Measurements from ENCODE around the gene FHOD3. TPM values are rescaled to one million over a fixed set of nuclear protein-coding genes. Genes with fewer than 3 reads are reported as not detected.
"Not testable (repeated sequence)": the region's sequence is repeated elsewhere in the genome, so short reads cannot be mapped to it uniquely, and the experiment has no call there.

FHOD3 gene
- total and polyA plus RNA-seq, 3 experiments from 2014 or later: not detected

GRCh38 chr18:36812678-36813077, 515.2 kb downstream of the FHOD3 start:
- CTCF ChIA-PET: interaction anchor here (2.8 to 4.1 kb wide), 2 partner anchors 8 to 16 kb away, joined by 6 to 17 read pairs; partner anchors contain the start of genes KIAA1328 and TPGS2
- Mint-ChIP-seq H3K4me3 (no peak overlapping the region), H3K4me1 (peaks cover 18 to 30% (median 30%) of the 10 kb centered on the region in 3 donors), H3K27me3 (no peaks in the 10 kb centered on the region), H3K9me3 (no peaks in the 10 kb centered on the region), H3K27ac (peak overlapping the region in 2 of 8 donors; percentile 55 to 61), H3K36me3 (peaks cover 0 to 70% (median 5%) of the 10 kb centered on the region in 3 donors)
- Histone ChIP-seq H3K4me1 (ENCODE audit: insufficient read depth, low read length) (peaks cover 5% of the 10 kb centered on the region), H3K27ac (ENCODE audit: low read depth, low read length) (no peak overlapping the region), H3K4me3 (ENCODE audit: low read length) (no peak overlapping the region), H3K36me3 (ENCODE audit: insufficient read depth, low read length) (peaks cover 15% of the 10 kb centered on the region), H3K27me3 (ENCODE audit: insufficient read depth, low read length, poor library complexity, severe bottlenecking) (no peaks in the 10 kb centered on the region), H3K9me3 (ENCODE audit: low read length) (no peaks in the 10 kb centered on the region)
- no peak for DNase-seq
- POLR2A ChIA-PET: no interaction called here

GRCh38 chr18:36813101-36813775, 515.7 kb downstream of the FHOD3 start:
- Mint-ChIP-seq H3K36me3 (peaks cover 0 to 70% (median 9%) of the 10 kb centered on the region in 3 donors), H3K27me3 (no peaks in the 10 kb centered on the region), H3K27ac (peak overlapping the region in 4 of 8 donors; percentile 51 to 78 (median 59)), H3K4me1 (peaks cover 18 to 30% (median 30%) of the 10 kb centered on the region in 3 donors), H3K9me3 (no peaks in the 10 kb centered on the region), H3K4me3 (no peak overlapping the region)
- DNase-seq: no peak
- peaks cover 5% of the 10 kb centered on the region for H3K4me1 ChIP-seq (ENCODE audit: insufficient read depth, low read length)
- ChIA-PET CTCF (interaction anchor here (4.1 kb wide), 1 partner anchor 16 kb away, joined by 17 read pairs; the partner anchor contains the start of genes KIAA1328 and TPGS2), POLR2A (no interaction called here)
- no peaks in the 10 kb centered on the region for H3K9me3 ChIP-seq (ENCODE audit: low read length)
- H3K4me3 ChIP-seq (ENCODE audit: low read length): no peak overlapping the region
- peaks cover 13% of the 10 kb centered on the region for H3K36me3 ChIP-seq (ENCODE audit: insufficient read depth, low read length)
- H3K27me3 ChIP-seq (ENCODE audit: insufficient read depth, low read length, poor library complexity, severe bottlenecking): no peaks in the 10 kb centered on the region
- no peak overlapping the region for H3K27ac ChIP-seq (ENCODE audit: low read depth, low read length)

DNA sequence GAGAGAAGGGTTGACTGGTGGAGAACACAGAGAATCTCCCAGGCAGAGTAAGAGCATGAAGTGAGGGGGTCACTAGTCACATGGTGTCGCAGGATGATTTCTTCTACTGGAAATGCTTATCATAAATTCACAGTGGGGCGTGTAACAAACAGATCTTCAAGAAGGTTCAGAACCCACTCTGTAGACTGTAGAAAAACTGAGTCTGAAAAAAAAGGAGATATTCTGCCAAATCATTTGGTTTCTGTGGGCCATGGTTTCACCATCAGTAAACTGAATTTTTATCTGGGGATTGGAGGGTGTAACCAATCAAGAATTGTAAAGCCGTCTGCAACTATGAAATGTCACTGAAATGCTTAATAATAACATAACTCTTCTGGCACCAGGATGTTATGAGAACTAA, 516.3 kb downstream of the FHOD3 start:
- Histone ChIP-seq H3K4me1 (ENCODE audit: insufficient read depth, low read length) (peaks cover 5% of the 10 kb centered on the region), H3K9me3 (ENCODE audit: low read length) (no peaks in the 10 kb centered on the region), H3K36me3 (ENCODE audit: insufficient read depth, low read length) (peaks cover 13% of the 10 kb centered on the region), H3K27ac (ENCODE audit: low read depth, low read length) (no peak overlapping the region), H3K27me3 (ENCODE audit: insufficient read depth, low read length, poor library complexity, severe bottlenecking) (no peaks in the 10 kb centered on the region), H3K4me3 (ENCODE audit: low read length) (no peak overlapping the region)
- Mint-ChIP-seq H3K27me3 (no peaks in the 10 kb centered on the region), H3K9me3 (no peaks in the 10 kb centered on the region), H3K36me3 (peaks cover 0 to 72% (median 9%) of the 10 kb centered on the region in 3 donors), H3K4me3 (no peak overlapping the region), H3K27ac (peak overlapping the region in 5 of 8 donors; percentile 40 to 64 (median 51)), H3K4me1 (peaks cover 18 to 30% (median 26%) of the 10 kb centered on the region in 3 donors)
- POLR2A ChIA-PET: no interaction called here
- CTCF ChIA-PET: interaction anchor here (4.1 kb wide), 1 partner anchor 15 kb away, joined by 17 read pairs; the partner anchor contains the start of genes KIAA1328 and TPGS2
- no peak for DNase-seq

- ChIA-PET POLR2A (interaction anchor here (1.4 kb wide), 1 partner anchor 14 kb away, joined by 3 read pairs; the partner anchor contains the start of genes KIAA1328 and TPGS2), CTCF (no interaction called here)
- DNase-seq: no peak
- Histone ChIP-seq H3K4me1 (ENCODE audit: insufficient read depth, low read length) (no peaks in the 10 kb centered on the region), H3K36me3 (ENCODE audit: insufficient read depth, low read length) (peaks cover 13% of the 10 kb centered on the region), H3K9me3 (ENCODE audit: low read length) (no peaks in the 10 kb centered on the region), H3K27me3 (ENCODE audit: insufficient read depth, low read length, poor library complexity, severe bottlenecking) (no peaks in the 10 kb centered on the region), H3K27ac (ENCODE audit: low read depth, low read length) (no peak overlapping the region), H3K4me3 (ENCODE audit: low read length) (no peak overlapping the region)
- peaks cover 0 to 78% (median 9%) of the 10 kb centered on the region in 3 donors for H3K36me3 Mint-ChIP-seq
- H3K9me3 Mint-ChIP-seq: no peaks in the 10 kb centered on the region
- no peaks in the 10 kb centered on the region for H3K27me3 Mint-ChIP-seq
- H3K4me3 Mint-ChIP-seq: no peak overlapping the region
- peaks cover 16 to 29% (median 18%) of the 10 kb centered on the region in 3 donors for H3K4me1 Mint-ChIP-seq
- peak overlapping the region in 2 of 8 donors; percentile 20 to 32 for H3K27ac Mint-ChIP-seq
Measured at GRCh38 chr18:36814994-36815393, 517.5 kb downstream of the FHOD3 start.

DNA sequence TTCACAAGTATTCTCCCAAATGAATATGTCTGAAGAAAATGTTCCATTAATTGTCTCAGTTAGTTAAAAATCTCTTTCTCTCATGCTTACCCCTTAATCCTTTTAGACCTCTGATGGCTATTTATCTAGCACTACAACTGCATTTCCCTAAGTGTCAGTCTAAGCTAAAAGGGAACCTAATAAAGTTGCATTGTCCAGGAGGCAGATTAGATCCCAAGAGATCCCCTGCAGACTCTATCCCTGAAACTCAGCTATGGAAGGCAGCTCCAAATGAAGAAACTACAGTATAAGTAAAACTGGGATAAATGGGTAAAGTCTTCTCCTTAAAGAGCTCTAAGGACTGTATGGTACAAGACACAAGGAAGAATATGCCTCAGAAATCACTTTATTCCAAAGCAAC, 518.6 kb downstream of the FHOD3 start:
- POLR2A ChIA-PET: not testable (repeated sequence)

GRCh38 chr18:36817039-36817438, 519.5 kb downstream of the FHOD3 start:
- POLR2A ChIA-PET: no interaction called here
- H3K4me1 ChIP-seq (ENCODE audit: insufficient read depth, low read length): no peaks in the 10 kb centered on the region
- Mint-ChIP-seq H3K27ac (peak overlapping the region in 1 of 8 donors; percentile 74), H3K9me3 (no peaks in the 10 kb centered on the region), H3K4me3 (no peak overlapping the region), H3K4me1 (peaks cover 18 to 44% (median 19%) of the 10 kb centered on the region in 3 donors), H3K27me3 (no peaks in the 10 kb centered on the region), H3K36me3 (peaks cover 0 to 74% (median 12%) of the 10 kb centered on the region in 3 donors)
- no peaks in the 10 kb centered on the region for H3K27me3 ChIP-seq (ENCODE audit: insufficient read depth, low read length, poor library complexity, severe bottlenecking)
- no peak for DNase-seq
- no peak overlapping the region for H3K4me3 ChIP-seq (ENCODE audit: low read length)
- CTCF ChIA-PET: interaction anchor here (2.6 kb wide), 1 partner anchor 12 kb away, joined by 11 read pairs; the partner anchor contains the start of genes KIAA1328 and TPGS2
- H3K36me3 ChIP-seq (ENCODE audit: insufficient read depth, low read length): peaks cover 13% of the 10 kb centered on the region
- no peak overlapping the region for H3K27ac ChIP-seq (ENCODE audit: low read depth, low read length)
- H3K9me3 ChIP-seq (ENCODE audit: low read length): no peaks in the 10 kb centered on the region

More for the DNA sequence above, 518.6 kb downstream of the FHOD3 start:
- Mint-ChIP-seq H3K36me3 (peaks cover 0 to 74% (median 12%) of the 10 kb centered on the region in 3 donors), H3K4me1 (peaks cover 16 to 38% (median 18%) of the 10 kb centered on the region in 3 donors)
- H3K27ac Mint-ChIP-seq; H3K27me3 Mint-ChIP-seq; H3K4me3 ChIP-seq (ENCODE audit: low read length); H3K4me1 ChIP-seq (ENCODE audit: insufficient read depth, low read length); CTCF ChIA-PET; H3K27ac ChIP-seq (ENCODE audit: low read depth, low read length); H3K9me3 ChIP-seq (ENCODE audit: low read length); H3K27me3 ChIP-seq (ENCODE audit: insufficient read depth, low read length, poor library complexity, severe bottlenecking); H3K9me3 Mint-ChIP-seq; H3K4me3 Mint-ChIP-seq; DNase-seq: not testable (repeated sequence)
- H3K36me3 ChIP-seq (ENCODE audit: insufficient read depth, low read length): peaks cover 13% of the 10 kb centered on the region

- Mint-ChIP-seq H3K27me3 (no peaks in the 10 kb centered on the region), H3K4me1 (peaks cover 11 to 39% (median 11%) of the 10 kb centered on the region in 3 donors), H3K9me3 (no peaks in the 10 kb centered on the region), H3K4me3 (no peak overlapping the region), H3K27ac (peak overlapping the region in 1 of 8 donors; percentile 57), H3K36me3 (peaks cover 0 to 61% (median 9%) of the 10 kb centered on the region in 3 donors)
- Histone ChIP-seq H3K27ac (ENCODE audit: low read depth, low read length) (no peak overlapping the region), H3K36me3 (ENCODE audit: insufficient read depth, low read length) (peaks cover 5% of the 10 kb centered on the region), H3K27me3 (ENCODE audit: insufficient read depth, low read length, poor library complexity, severe bottlenecking) (no peaks in the 10 kb centered on the region), H3K4me1 (ENCODE audit: insufficient read depth, low read length) (no peaks in the 10 kb centered on the region), H3K9me3 (ENCODE audit: low read length) (no peaks in the 10 kb centered on the region), H3K4me3 (ENCODE audit: low read length) (no peak overlapping the region)
- CTCF ChIA-PET: interaction anchor here (2.6 kb wide), 1 partner anchor 10 kb away, joined by 11 read pairs; the partner anchor contains the start of genes KIAA1328 and TPGS2
- POLR2A ChIA-PET: no interaction called here
- no peak for DNase-seq
Measured at GRCh38 chr18:36818652-36819051, 521.1 kb downstream of the FHOD3 start.

DNA sequence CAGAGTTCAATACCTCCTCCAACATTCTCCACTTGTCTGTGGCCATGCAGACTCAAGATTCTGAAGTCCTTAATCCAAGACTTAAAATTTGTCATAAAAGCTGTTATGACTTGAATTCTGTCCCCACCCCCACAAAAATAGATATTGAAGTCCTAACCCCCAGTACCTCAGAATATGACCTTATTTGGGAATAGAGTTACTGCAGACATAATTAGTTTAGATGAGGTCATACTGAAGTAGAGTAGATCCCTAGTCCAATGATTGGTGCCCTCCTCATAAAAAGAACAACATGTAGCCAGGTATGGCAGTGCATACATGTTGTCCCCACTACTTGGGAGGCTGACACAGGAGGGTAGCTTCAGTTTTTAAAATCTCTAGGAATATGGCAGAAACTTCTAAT, 522.1 kb downstream of the FHOD3 start:
- CTCF ChIA-PET: interaction anchor here (2.1 kb wide), 1 partner anchor 9 kb away, joined by 7 read pairs; the partner anchor contains the start of genes KIAA1328 and TPGS2
- Histone ChIP-seq H3K4me1 (ENCODE audit: insufficient read depth, low read length) (no peaks in the 10 kb centered on the region), H3K4me3 (ENCODE audit: low read length) (no peak overlapping the region), H3K27me3 (ENCODE audit: insufficient read depth, low read length, poor library complexity, severe bottlenecking) (no peaks in the 10 kb centered on the region), H3K36me3 (ENCODE audit: insufficient read depth, low read length) (peaks cover 5% of the 10 kb centered on the region), H3K27ac (ENCODE audit: low read depth, low read length) (no peak overlapping the region), H3K9me3 (ENCODE audit: low read length) (no peaks in the 10 kb centered on the region)
- no peaks in the 10 kb centered on the region for H3K27me3 Mint-ChIP-seq
- H3K36me3 Mint-ChIP-seq: peaks cover 0 to 61% (median 8%) of the 10 kb centered on the region in 3 donors
- POLR2A ChIA-PET: no interaction called here
- no peaks in the 10 kb centered on the region for H3K9me3 Mint-ChIP-seq
- no peak overlapping the region for H3K4me3 Mint-ChIP-seq
- DNase-seq: no peak
- H3K4me1 Mint-ChIP-seq: peaks cover 4 to 39% (median 9%) of the 10 kb centered on the region in 3 donors
- peak overlapping the region in 1 of 8 donors; percentile 73 for H3K27ac Mint-ChIP-seq
